ENCODE measurements around the gene GPRASP3. TPM values are rescaled to one million over a fixed set of nuclear protein-coding genes. Genes with fewer than 3 reads are reported as not detected.

GPRASP3 gene
- total and polyA plus RNA-seq, 2 of the 4 experiments (the other 2 are of a cell fraction) = 2.2 to 8.1 TPM

DNA sequence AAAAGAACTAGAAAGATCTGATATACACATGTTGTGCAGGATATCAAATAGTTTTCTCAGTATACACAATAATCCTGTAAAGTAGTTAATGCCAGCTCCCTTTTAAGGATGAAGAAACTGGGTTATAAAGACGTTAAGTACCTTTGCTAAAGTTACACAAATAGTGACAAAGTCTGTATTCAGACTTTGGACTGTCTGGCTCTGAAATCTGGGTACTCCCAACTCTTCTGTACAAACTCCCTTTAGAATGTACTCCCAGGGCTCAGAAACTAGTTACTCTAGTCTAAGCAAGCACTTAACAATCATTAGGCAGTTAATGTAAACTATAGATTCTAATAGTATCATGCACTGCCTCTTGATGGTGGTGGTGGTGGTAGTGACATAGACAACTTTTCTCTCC is 7.2 kb downstream of the GPRASP3 start:
- Histone ChIP-seq H3K18ac (ENCODE audit: low read depth, low read length) (no peak overlapping the region), H2AK9ac (replicated peaks; ENCODE audit: low read depth, low read length, poor library complexity) (no peak overlapping the region), H3K56ac (ENCODE audit: extremely low read depth, insufficient read depth, low read length) (no peak overlapping the region), H3K4me1 (ENCODE audit: control insufficient read depth, insufficient read depth, low read length) (no peaks in the 10 kb centered on the region), H3K36me3 (ENCODE audit: control insufficient read depth, insufficient read depth, low read length) (no peaks in the 10 kb centered on the region), H3K14ac (replicated peaks; ENCODE audit: low read depth, low read length) (no peak overlapping the region), H3K9me1 (ENCODE audit: insufficient read depth, low read length) (no peaks in the 10 kb centered on the region), H3K23ac (ENCODE audit: low read depth, low read length) (no peak overlapping the region), H3K27me3 (ENCODE audit: control insufficient read depth, insufficient read depth, low read length) (peaks cover 2% of the 10 kb centered on the region; the same call in 1 of the 2 replicates), H2AK5ac (ENCODE audit: low read depth, low read length) (no peak overlapping the region), H3K9ac (ENCODE audit: low read depth, low read length) (no peak overlapping the region), H2BK5ac (ENCODE audit: low read depth, low read length, poor library complexity, severe bottlenecking) (no peak overlapping the region), H3K9me3 (ENCODE audit: control insufficient read depth, insufficient read depth, low read length) (no peaks in the 10 kb centered on the region), H4K91ac (ENCODE audit: insufficient read depth, low read depth, low read length) (no peak overlapping the region), H3K79me1 (ENCODE audit: low read depth in 1 of 2, low read length in 2 of 2) (no peaks in the 10 kb centered on the region), H3K4me2 (ENCODE audit: low read depth, low read length) (no peak overlapping the region), H2BK15ac (ENCODE audit: low read depth, low read length) (no peak overlapping the region), H2BK120ac (ENCODE audit: low read depth, low read length) (no peak overlapping the region), H3K27ac (ENCODE audit: insufficient read depth, low read length) (no peak overlapping the region), H4K5ac (ENCODE audit: low read depth, low read length) (no peak overlapping the region), H2BK20ac (ENCODE audit: low read depth, low read length) (no peak overlapping the region), H4K20me1 (ENCODE audit: insufficient read depth, low read length) (no peaks in the 10 kb centered on the region), H2AFZ (replicated peaks; ENCODE audit: low read length, poor library complexity) (no peak overlapping the region), H3K4me3 (ENCODE audit: insufficient read depth, low read depth, low read length) (no peak overlapping the region), H4K8ac (ENCODE audit: low read depth in 2 of 2, low read length in 2 of 2) (no peak overlapping the region), H3K4ac (ENCODE audit: low read depth, low read length) (no peak overlapping the region)
- ChIA-PET POLR2A (ENCODE audit: unreplicated experiment) (no interaction called here), CTCF (no interaction called here)
- dilution Hi-C loops (cut with HindIII; ENCODE audit: low sequenced_read_pairs, unreplicated experiment) (no loop called here), in situ Hi-C loops (cut with MboI; ENCODE audit: low sequenced_read_pairs) (no loop called here), intact Hi-C loops (cut with micrococcal nuclease) (no loop called here)
- TF ChIP-seq BHLHE40 (IDR thresholded peaks at IDR 0.05; ENCODE audit: low read depth, low read length) = no peak
- no peak for TF ChIP-seq MAZ (IDR thresholded peaks at IDR 0.05; ENCODE audit: borderline replicate concordance, low read depth, low read length)
- no peak for TF ChIP-seq MAFK (IDR thresholded peaks at IDR 0.05; ENCODE audit: low read depth, low read length)
- TF ChIP-seq, protein P1, sequence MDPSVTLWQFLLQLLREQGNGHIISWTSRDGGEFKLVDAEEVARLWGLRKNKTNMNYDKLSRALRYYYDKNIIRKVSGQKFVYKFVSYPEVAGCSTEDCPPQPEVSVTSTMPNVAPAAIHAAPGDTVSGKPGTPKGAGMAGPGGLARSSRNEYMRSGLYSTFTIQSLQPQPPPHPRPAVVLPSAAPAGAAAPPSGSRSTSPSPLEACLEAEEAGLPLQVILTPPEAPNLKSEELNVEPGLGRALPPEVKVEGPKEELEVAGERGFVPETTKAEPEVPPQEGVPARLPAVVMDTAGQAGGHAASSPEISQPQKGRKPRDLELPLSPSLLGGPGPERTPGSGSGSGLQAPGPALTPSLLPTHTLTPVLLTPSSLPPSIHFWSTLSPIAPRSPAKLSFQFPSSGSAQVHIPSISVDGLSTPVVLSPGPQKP (IDR thresholded peaks at IDR 0.05; ENCODE audit: borderline replicate concordance, low read depth, low read length) = no peak
- no peak for TF ChIP-seq MXI1 (IDR thresholded peaks at IDR 0.05; ENCODE audit: borderline replicate concordance, low read depth, low read length)
- no peak for TF ChIP-seq POLR2A (IDR thresholded peaks at IDR 0.05; ENCODE audit: low read depth, low read length)
- TF ChIP-seq RFX5 (IDR thresholded peaks at IDR 0.05; ENCODE audit: low read depth, low read length) = no peak
- TF ChIP-seq, protein P2, sequence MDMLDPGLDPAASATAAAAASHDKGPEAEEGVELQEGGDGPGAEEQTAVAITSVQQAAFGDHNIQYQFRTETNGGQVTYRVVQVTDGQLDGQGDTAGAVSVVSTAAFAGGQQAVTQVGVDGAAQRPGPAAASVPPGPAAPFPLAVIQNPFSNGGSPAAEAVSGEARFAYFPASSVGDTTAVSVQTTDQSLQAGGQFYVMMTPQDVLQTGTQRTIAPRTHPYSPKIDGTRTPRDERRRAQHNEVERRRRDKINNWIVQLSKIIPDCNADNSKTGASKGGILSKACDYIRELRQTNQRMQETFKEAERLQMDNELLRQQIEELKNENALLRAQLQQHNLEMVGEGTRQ (IDR thresholded peaks at IDR 0.05; ENCODE audit: low read depth, low read length) = no peak
- TF ChIP-seq CEBPB (IDR thresholded peaks at IDR 0.05; ENCODE audit: low read depth, low read length) = no peak
- TF ChIP-seq RAD21 (IDR thresholded peaks at IDR 0.05; ENCODE audit: low read length) = no peak
- BruUV-seq (replicated peaks) = no TSS peak
- ATAC-seq (ENCODE audit: low read depth) (no peak), DNase-seq (no peak)
- WGBS, 2 experiments (ENCODE audit: extremely low coverage in 2 of 2, insufficient read length in 1 of 2) = no CpG with 5 or more reads among the region's 1 CpG
